H54 (cell line): ENCODE results near the gene STYXL2.

ENCODE experiments used
- DNase-seq: peaks from one replicate; pipeline ENCODE4 v3.0.0; 2011; ENCODE audit warnings: low spot score, mixed read lengths; ENCODE audit not compliant: insufficient read length
- FAIRE-seq: peaks from 3 replicates; lab custom pipeline; 2011; peaks lifted over from hg19 to GRCh38; lab: Jason Lieb, UNC
- POLR2A ChIP-seq: IDR thresholded peaks from 2 replicates; pipeline ENCODE4 v1.6.1; 2011; ENCODE audit warnings: low read depth, mild to moderate bottlenecking, low read length

Gene STYXL2

DNA sequence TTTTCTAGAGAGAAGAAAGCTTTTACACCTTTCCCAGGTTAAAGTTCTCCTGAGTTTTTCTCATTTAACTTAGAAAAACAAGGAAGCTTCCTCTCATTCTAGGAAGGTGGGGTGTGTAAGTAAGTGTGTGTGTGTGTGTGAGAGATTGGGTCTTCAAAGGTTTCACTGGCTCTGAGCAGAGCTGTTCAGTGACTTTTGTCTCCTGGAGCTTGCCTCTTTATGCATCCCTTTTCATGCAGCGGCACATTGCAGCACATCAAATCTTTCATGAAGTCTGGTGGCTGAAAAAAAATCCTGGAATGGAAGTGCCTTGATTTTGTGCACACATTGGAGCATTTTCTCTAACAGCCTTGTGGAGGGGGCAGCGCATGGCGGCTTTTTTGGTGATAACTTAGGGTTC, 7.1 kb upstream of the STYXL2 start:
- FAIRE-seq (no peak), DNase-seq (no peak)
- no peak for TF ChIP-seq POLR2A

DNA sequence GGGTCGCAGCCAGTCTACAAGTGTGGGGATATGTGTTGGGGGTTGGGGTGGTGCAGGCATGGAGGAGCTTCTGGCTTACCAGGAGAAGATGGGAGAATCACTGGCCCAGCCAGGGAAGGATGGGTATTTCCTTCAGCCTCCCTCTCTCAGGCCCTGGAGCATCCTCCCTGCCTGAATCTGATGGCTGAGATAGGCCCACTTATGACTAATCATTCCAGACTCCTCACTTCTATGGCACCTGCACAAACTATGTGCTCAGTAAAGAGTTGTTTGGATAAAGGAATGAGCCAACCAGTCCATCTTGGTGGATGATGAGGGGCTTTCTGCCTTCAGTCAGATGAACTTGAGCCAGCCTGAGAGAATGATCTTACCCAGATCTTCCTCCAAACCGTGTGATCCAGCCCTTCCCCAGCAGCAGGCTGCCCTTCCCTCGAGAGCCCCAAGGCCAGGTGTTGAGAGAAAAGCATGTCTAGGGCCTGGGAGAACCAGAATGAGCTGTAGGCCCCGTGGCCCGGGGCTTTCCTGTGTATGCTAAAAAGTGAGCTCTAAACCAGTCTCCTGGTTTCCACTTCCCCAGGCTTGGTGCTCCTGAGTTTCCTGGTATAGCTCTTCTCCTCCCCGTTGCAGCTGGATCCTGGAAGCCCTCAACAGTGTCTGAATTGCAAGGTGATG, 5.0 kb upstream of the STYXL2 start:
- FAIRE-seq (no peak), DNase-seq (no peak)
- TF ChIP-seq POLR2A: no peak

DNA sequence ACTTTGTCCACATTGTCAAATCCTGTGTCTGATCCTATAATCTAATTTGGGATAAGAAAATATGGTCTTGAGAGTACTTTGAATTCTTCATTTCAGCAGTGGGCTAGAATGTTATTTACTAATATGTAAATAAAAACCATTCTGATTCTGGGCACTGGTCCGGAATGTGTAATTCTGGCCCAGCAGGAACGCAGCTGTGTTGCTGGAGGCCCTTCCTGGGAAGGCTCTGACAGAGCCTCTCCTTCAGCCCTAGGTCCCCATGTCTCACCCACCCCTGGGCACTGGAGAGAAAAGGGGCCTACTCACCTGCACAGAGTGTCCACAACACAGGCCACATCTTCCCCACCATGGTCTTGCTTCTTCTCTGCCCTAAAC, 3.9 kb upstream of the STYXL2 start:
- no peak for DNase-seq
- FAIRE-seq: no peak
- no peak for TF ChIP-seq POLR2A

DNA sequence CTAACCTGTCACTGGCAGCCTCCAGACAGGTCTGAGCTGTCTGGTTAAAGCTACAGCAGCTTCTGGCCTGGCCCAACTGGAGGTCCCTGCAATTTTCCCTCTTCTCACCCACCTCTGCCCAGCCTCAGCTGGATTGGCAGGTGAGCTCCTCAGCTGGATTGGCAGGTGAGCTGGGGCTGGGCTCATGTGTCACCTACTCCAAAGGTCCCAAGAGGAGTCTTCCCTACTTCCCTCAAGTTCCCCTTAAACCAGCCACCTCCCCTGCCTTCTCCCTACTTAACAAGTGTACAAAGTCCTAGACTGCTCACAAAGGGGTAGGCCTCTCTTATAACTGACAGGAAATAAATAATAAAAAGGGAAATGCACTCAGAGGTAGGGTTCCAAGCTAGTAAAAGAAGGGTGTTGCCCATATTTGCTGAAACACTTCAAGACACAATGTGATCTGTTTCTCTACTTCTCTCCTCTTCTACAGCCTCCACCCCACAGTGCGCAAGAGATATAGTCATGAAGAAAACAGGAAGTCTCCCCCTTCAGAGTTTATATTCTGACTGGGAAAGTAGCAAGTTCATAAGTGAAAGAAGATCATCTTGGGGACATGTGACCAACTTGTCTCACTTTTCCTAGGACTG, 3.4 kb upstream of the STYXL2 start, which contains the start of gene GPA33:
Gene GPA33, minus strand, starts transcription at position 64 of the 629 bp plus-strand sequence. CDS start 90 bp downstream, outside the sequence.
- no peak for TF ChIP-seq POLR2A
- DNase-seq (no peak), FAIRE-seq (no peak)

DNA sequence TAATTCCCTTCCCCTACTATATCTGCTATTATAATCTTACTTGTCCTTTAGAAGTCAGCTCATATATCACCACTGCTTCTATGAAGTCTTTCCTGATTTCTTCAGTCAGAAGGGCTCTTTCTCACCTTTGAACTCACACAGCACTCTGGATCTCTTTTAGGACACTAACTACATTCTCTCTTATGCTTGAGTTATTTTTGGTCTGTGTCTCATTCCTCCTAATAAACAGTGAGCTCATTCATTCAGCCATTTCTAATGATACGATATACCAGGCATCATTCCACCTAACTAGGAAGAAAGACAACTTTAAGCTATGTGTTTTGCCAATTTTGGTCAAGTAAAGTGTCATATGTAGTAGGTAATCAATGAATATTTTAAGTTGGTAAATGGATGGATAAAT, 1.2 kb upstream of the STYXL2 start:
- no peak for FAIRE-seq
- no peak for DNase-seq

DNA sequence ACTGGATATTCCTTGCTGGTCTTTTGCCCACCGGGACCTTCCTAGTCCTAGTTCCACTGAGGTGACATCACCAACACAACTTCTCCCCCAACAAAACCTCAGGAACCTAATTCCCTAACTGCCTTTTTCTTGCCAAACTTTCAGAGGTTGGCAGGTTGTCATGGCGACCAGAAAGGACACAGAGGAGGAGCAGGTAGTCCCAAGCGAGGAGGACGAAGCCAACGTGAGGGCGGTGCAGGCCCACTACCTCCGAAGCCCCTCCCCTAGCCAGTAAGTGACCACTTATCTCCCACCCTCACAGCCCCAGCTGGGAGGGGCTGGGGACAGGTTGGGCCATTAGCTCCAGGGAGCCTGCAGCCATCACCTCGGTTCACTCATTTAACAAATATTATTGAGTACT, 815 bp downstream of the STYXL2 start:
- no peak for TF ChIP-seq POLR2A
- FAIRE-seq (no peak), DNase-seq (no peak)

More for the DNA sequence above, 1.2 kb upstream of the STYXL2 start:
- TF ChIP-seq POLR2A: no peak

DNA sequence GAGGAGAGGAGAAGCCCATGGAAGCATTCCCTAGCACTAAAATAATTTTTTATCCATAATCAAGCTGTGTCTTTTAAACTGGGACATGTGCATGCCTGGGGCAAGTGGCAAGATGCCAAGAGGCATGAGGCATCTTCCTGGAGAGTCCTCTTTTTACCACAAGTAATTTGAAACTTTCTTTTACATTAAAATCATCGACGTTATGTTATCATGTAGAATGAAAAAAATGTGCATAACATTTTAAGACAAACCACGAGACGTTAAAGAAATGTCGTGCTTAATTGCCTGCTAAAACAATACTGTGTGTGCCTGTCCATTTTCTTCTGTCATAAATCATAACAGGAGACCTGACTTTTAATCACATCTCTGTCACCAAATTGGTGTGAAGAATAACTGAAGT, 1.5 kb downstream of the STYXL2 start:
- DNase-seq: no peak
- TF ChIP-seq POLR2A: no peak
- no peak for FAIRE-seq

DNA sequence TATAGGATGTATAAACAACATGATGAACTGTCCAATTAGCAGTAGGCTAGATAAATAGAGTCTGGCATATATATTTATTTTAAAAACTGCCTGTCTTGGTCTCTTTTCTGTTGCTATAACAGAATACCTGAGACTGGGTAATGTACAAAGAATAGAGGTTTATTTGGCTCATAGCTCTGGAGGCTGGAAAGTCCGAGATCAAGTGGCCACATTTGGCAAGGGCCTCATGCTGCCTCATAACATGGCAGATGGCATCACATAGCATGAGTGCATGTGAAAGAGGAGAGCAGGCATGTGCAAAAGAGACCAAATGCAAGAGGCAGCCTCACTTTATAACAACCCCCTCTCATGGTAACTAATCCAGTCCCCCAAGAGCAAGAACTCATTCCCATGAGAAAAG, 6.0 kb downstream of the STYXL2 start:
- TF ChIP-seq POLR2A: no peak
- FAIRE-seq (no peak), DNase-seq (no peak)

DNA sequence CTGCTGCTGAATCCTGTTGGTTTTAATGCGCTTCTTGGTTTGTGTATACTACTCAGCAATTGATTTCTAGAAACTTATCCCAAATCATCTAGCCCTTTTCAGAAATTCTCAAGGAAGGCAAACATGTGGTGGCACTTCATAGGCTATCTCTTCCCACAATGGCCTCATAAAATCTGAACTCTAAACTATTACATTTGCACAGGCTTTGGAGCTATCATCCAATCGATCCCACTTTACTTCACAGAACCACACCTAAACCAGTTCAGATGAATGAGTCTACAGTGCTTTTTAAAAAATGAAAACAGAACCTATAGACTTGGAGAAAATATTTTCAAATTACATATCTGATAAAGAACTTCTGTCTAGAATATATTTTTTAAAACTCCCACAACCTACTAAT, 6.9 kb downstream of the STYXL2 start:
- DNase-seq (no peak), FAIRE-seq (no peak)
- TF ChIP-seq POLR2A: no peak

DNA sequence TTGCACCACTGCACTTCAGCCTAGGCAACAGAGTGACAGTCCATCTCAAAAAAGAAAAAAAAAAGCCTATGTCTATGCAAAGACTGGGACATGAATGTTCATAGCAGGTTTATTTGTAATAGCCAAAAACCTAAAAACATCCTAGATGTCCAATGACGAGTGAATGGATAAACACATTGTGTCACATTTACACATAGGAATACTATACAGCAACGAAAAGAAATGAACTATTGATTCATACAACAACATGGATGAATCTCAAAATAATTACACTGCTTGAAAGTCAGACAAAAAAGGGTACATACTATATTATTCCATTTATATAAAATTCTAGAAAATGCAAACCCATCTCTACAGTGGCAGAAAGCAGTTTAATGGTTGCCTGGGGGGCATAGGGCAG, 7.9 kb downstream of the STYXL2 start:
- DNase-seq: no peak
- no peak for FAIRE-seq
- TF ChIP-seq POLR2A: no peak

DNA sequence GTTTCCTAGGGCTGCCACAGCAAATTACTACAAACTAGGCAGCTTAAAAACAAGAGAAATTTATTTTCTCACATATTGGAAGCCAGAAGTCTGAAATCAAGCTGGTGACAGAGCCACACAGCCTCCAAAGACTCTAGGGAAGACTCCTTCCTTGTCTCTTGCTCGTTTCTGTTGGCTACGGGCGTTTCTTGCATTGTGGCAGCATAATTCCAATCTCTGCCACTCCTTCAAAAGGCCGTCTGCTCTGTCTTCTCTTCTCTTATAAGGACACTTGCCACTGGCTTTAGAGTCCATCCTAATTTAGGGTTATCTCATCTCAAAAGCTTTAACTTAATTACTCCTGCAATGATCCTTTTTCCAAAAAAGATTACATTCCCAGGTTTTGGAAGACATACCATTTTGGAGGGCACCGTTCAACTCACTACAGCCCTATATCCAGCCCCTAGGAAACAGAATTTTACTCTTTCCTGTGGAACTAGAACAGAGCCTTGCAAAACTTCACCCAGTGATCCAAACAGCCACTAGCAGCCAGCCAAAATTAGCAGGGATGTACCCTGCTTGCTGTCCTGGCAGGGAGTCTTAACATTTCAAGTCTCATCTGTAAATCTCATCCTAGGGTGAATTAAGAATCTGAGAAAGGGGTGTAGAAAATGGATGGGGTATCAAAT, 9.2 kb downstream of the STYXL2 start:
- DNase-seq (no peak), FAIRE-seq (no peak)
- no peak for TF ChIP-seq POLR2A

DNA sequence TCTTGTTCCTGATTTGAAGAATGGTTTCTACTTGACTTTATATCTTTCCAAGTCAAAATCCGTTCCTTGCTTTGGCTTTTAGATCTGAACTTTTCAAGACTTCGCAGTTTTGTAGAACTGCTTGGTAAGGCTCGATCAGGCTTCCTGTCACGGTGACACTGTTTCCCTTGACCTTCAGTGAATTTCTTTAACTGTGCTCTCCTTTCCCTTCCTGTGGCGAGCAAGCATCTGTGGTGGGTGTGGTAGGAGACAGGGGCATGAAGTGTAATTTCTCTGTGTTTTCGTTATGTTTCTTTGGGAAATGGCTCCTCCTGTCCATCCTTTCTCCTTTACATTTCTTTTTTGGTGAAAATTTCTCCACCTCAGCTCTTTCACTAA, 10.4 kb downstream of the STYXL2 start:
- no peak for FAIRE-seq
- TF ChIP-seq POLR2A: no peak
- DNase-seq: no peak

DNA sequence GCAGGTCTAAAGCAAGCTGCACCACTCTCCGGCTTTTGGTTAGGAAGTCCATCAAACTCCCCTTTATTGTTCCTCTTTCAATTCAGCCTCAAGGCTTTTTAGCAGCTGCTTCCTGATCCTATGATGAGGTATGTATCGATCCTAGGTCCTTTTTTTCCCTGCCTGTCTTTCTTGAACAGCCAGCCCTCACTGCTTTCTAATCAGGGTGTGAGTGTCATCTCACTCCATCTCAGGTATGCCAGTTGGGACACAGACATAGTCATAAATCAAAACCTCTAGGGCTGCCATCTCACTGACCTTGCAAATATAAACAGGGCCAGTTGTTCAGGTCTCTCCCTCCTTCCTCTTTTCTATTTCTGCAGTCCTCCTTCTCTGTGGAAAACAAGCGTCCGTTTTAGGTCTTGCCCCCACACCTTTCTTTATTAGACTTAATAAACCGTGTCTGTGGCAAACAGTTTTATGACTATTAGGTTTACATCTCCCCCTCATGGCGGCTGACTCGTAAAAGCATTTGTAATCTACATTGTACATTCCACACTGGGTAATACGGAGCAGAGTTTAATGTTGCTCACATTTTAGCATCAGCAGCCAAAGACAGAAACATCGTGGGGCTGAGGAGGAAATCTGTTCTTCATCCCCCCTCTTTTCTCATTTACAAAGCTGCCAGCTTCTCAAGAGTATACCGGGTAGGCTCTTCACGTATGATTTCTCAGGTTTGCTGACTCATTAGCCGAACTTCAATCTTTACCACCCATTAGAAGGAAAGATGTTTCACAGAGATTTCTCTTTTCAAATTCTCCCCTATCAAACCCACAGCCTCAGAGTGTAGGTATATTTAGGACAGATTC, 11.6 kb downstream of the STYXL2 start:
- TF ChIP-seq POLR2A: no peak
- FAIRE-seq (no peak), DNase-seq (no peak)

DNA sequence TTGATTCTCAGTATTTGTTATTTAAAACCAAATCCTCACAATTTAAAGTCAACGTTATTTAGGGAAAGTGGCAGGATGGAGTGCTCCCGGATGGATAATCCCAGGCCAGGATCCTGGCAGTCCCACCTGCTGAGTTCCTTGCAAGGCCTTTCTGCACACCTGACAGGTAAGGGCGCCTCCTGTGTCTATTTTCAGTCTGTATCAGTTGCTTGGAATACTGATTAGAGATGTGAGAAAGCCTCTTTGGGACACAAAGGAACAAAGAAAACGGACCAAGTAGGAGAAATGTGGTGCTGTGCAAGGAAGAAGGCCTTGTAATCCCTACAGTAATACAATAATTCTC, 12.2 kb downstream of the STYXL2 start:
- no peak for TF ChIP-seq POLR2A
- FAIRE-seq (no peak), DNase-seq (no peak)
